NCI-H1694 treated with DMSO at 0.1 percent for 48 hours (cell line): ENCODE data around the gene BMF.
A peak's percentile ranks its signal among the peaks of the same experiment; 100 is the strongest.
"Not testable (repeated sequence)": the region's sequence is repeated elsewhere in the genome, so short reads cannot be mapped to it uniquely, and the experiment has no call there.

Experiments
- DNase-seq: peaks from one replicate; lab custom pipeline; 2025; lab: John Stamatoyannopoulos, UW

BMF gene, protein sequence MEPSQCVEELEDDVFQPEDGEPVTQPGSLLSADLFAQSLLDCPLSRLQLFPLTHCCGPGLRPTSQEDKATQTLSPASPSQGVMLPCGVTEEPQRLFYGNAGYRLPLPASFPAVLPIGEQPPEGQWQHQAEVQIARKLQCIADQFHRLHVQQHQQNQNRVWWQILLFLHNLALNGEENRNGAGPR

GRCh38 chr15:40108855-40109735, at the start of gene BMF:
BMF (minus strand) TSS chr15:40108879; CDS start chr15:40106086, 2,793 bp downstream.
- peak; percentile 93 for DNase-seq

- DNase-seq: no peak
These were observed 49.2 kb upstream of the BMF start for GRCh38 chr15:40157778-40158447.

GRCh38 chr15:40155270-40155910, 46.7 kb upstream of the BMF start:
- no peak for DNase-seq

DNA sequence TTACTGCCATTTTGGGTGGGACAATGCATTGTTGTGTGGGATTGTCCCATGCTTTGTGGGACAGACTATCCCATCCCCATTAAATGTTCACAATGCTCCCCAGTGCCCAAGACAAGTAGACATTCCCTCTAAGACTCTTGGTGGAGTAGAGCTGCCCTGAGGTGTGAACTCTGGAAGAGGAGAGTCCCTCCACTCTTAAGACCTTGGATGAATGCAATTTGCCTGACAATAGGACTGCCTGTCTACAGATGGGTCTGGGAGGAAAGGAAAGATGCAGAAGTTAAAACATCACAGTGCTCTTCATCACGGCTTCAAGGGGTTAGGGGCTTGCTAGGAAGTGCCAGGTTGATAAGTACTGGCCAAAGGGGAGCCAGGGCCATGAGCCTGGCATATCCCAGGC, 46.1 kb upstream of the BMF start:
- not testable (repeated sequence) for DNase-seq

GRCh38 chr15:40151991-40152390, 43.3 kb upstream of the BMF start:
- no peak for DNase-seq

DNA sequence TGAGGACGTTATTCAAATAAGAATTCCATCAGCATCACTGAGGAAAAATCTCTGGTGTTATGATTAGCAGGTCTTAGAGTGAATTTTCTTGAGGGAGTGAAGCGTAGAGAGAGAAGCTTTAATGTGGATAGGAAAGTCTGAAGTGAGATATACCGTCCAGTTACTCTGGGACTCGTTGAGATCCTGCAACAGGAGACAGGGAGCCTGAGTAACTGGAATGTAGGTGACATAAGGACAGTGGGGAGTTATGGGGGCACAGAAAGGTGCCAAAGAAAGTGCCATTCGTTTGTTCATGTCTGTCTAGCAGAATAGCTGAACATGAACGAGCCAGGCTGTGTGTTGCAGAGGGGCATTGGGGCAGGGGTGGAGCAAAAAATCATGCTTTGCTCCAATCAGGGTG, 42.8 kb upstream of the BMF start:
- DNase-seq: no peak

DNA sequence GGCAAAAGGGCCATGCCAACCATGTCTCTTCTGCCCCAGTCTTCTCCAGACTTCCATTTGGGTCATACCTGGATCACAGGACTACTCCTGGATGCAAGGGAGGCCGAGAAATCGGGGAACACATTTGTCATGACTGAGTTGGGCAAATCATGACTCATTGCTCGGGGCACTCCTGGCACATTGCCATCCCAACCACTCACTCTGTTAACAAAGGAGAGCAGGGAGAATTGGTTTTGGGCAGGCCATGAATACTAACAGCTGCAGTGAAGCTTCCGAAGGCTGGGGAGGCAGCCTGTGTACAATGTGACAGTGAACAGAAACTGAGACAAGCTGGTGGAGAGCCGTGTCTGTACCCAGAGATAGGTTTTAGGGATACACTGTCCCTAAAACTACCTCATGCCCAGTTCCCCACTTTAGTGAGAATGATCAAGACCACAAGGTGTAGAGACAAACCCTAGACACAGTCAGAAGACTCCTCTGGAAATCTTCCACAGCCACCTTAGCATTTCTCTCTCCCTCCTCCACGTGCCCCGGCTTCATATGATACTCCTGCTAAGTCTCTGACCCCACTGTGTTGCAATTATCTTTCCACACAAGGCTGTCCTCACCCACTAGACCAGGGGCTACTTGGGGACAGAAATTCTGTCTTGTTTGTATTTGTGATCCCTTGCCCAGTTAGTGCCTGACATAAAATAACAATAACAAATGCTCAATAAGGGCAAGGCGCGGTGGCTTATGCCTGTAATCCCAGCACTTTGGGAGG, 41.7 kb upstream of the BMF start:
- DNase-seq: no peak

GRCh38 chr15:40149339-40149738, 40.7 kb upstream of the BMF start:
- DNase-seq: no peak

GRCh38 chr15:40146037-40146436, 37.4 kb upstream of the BMF start:
- DNase-seq: no peak

DNA sequence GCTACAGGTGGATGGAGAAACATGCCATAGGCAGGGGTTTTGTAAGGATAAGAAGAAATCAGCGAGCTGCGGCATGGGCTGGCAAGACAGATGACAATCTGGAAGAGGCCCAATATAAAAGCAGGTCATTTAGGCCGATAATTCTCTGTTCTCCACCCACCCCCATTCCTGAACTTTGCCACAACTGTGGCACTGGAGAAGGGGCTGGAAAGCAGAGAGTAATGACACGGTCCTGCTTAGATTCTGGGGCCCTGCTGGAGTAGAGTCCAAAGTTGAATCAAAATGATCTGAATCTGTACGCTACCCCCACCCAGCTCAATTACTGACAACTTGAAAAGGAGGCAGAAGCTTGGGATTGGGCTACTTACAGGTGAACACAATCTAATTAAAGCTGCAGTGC, 33.7 kb upstream of the BMF start:
- DNase-seq: no peak

- not testable (repeated sequence) for DNase-seq
These were observed 29.5 kb upstream of the BMF start for GRCh38 chr15:40138201-40138570.

DNA sequence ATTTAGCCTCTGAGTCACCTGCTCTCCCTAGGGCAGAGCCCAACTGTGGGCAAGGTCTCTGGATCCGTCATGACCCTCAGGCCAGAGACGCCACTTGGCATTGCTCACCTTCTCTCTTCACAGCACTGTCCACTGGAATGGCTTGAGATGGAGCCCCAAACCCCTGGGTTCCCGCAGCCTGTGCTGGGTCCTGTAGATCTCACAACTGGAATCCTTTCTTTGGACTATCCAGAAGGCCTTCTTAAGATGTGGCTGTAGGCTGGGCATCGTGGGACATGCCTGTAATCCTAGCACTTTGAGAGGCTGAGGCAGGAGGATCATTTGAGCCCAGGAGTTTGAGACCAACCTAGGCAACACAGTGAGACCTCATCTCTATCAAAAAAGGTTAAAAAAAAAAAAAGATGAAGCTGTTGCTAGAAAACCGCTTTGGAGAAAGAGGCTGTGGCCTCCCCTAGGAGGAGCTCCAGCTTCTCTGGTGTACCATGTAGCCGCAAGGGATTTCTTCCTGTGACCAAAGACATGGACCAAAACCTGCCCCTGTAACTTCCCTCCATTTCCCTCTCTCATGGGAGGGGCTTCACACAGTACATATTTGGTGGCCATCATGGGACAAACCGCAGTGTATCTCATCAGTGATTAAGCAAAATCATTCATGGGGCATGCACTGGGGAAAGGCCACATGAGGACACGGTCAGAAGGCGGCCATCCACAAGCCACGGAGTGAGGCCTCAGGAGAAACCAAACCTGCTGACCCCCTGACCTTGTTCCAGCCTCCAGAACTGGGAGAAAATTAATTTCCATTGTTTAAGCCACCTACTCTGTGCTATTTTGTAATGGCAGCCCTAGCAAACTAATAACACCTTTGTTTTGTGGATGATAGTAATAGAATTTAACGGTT, 28.9 kb upstream of the BMF start:
- DNase-seq: no peak

- no peak for DNase-seq
These were observed 28.0 kb upstream of the BMF start for GRCh38 chr15:40136470-40137302.

DNA sequence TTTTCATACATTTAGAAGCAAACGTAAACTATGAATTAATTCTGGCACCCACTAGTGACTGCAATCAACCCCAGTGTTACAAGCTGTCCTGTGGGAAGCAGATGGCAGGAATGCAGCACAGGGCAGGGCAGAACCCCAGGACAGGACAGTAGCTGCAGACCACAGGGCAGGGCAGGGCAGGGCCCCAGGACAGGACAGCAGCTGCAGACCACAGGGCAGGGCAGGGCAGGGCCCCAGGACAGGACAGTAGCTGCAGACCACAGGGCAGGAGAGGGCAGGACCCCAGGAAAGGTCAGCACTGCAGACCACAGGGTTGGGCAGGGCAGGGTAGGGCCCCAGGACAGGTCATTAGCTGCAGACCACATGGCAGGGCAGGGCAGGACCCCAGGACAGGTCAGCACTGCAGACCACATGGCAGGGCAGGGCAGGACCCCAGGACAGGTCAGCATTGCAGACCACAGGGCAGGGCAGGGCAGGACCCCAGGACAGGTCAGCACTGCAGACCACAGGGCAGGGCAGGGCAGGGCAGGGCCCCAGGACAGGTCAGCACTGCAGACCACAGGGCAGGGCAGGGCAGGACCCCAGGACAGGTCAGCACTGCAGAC, 27.3 kb upstream of the BMF start:
- not testable (repeated sequence) for DNase-seq

GRCh38 chr15:40134885-40135284, 26.2 kb upstream of the BMF start:
- no peak for DNase-seq

DNA sequence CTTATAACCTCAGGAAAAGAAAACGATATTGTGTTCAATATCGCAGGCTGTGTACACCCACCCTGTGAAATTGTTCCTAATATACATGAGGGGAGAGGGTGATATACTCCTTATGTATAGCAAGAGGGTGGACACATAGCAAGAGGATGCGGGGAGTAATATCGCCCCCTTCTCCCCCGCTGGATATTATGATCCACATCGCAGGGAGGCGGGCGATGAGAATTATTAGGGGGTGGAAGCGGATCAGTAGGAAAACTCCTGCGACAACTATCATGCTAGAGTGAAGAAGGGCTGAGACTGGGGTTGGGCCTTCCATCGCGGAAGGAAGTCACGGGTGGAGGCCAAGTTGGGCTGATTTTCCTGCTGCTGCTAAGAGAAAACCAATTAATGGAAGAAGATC, 24.9 kb upstream of the BMF start:
- no peak for DNase-seq

DNA sequence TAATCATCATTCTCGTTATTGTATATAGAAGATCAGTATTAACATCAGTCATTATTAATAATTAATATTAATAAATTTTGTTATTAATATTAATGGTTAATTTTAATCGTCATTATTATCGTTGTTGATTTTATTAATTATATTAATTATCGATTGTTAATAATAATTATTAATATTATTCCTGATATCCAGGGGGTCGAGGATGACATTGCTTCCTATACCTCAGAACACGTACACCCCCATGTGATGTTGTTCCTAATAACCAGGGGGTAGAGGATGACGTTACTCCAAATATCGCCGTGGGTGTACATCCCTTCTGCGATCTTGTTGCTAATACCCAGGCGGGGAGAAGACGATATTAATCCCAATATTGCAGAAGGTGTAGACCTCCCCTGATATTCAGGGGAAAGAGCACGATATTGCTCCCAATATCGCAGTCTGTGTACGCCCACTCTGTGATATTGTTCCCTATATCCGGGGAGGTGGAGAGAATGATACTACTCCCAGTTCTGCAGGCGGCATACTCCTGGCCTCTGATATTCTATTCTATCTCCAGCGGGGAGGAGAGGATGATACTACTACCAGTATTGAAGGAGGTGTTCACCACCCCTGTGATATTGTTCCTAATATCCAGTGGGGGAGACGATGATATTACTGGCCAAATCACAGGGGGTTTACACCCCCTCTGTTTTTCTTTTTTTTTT, 22.3 kb upstream of the BMF start:
- no peak for DNase-seq

- no peak for DNase-seq
These were observed 21.4 kb upstream of the BMF start for GRCh38 chr15:40130118-40130517.
